HG02884 (cell line): Measurements from ENCODE around the gene CRACDL.

Source experiments
- ATAC-seq: cut with Tn5 transposase; IDR thresholded peaks from one replicate; pipeline ENCODE4 v1.9.1; 2021; ENCODE audit warnings: mild to moderate bottlenecking, moderate library complexity; ENCODE audit not compliant: unreplicated experiment

Gene CRACDL

DNA sequence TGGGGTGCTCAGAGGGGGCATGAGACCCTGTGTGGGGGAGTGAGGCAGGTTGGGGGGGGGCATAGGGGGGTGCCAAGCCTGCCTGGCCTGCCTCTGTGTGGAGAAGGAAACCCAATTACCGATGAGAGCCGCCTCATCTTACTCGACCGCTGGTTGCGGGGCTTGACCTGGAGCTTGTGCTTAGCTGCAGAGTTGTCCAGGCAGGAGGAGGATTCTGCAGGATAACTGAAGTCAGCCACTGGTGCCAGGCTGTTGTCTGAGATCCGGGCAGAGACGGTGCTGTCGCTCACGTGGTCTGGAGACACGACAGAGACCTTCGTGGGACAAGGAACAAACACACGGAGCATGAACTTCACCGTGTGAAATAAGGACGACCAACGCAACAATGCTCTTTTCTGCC is 109.2 kb downstream of the CRACDL start:
- ATAC-seq: no peak

GRCh38 chr2:98825858-98826257 is 110.2 kb downstream of the CRACDL start:
- no peak for ATAC-seq

- ATAC-seq: no peak
Observed at GRCh38 chr2:98825404-98825803, 110.6 kb downstream of the CRACDL start.

DNA sequence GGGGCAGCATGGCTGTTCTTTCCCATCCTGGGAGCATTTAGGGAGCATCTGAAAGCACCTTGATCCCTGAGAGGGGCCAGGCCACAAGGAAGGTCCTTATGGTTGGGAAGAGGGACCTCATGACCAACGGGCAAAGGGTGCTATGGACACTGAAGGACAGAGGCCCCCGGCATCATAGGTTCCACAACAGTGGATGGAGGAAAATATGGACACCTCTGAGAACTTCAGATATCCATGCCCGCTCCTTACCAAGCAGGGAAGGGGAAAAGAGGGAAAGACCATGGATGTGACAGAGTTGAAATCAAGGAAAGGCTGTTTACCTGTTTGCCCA is 111.0 kb downstream of the CRACDL start:
- no peak for ATAC-seq

DNA sequence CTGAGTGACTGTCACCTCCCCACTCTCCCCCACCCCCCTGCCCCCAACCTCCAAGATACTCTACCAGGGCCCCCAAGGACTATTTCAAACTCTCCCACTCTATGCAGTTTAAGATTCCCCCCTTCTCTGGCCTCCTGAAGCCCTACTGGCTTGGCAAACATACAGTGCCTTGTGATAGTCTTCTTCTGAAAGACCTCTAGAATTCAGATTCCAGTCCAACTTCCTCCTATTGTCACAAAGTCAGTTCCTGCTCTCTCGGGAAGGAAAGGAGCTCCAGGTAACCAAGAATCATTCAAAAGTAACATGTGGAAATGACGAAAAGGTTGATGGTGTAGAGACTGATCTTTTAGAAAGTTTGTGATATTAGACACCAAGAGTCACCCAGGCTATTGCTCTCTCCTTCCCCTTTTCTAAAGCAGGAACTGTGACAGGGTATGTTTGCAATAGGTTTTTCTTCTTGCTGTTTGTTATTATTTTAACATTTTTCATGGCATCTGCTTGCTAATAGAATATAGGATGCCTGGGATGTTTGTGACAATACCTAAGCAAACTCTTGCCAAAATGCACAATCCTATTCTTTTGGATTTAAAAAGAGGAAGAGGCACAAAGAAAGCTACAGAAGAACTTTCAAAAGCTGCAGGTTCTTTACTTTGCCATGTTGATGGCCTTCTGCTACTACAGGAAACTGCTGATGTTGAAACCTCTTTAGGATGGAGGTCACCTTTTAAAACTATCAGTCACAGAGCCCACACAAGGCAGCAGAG is 111.6 kb downstream of the CRACDL start:
- no peak for ATAC-seq

DNA sequence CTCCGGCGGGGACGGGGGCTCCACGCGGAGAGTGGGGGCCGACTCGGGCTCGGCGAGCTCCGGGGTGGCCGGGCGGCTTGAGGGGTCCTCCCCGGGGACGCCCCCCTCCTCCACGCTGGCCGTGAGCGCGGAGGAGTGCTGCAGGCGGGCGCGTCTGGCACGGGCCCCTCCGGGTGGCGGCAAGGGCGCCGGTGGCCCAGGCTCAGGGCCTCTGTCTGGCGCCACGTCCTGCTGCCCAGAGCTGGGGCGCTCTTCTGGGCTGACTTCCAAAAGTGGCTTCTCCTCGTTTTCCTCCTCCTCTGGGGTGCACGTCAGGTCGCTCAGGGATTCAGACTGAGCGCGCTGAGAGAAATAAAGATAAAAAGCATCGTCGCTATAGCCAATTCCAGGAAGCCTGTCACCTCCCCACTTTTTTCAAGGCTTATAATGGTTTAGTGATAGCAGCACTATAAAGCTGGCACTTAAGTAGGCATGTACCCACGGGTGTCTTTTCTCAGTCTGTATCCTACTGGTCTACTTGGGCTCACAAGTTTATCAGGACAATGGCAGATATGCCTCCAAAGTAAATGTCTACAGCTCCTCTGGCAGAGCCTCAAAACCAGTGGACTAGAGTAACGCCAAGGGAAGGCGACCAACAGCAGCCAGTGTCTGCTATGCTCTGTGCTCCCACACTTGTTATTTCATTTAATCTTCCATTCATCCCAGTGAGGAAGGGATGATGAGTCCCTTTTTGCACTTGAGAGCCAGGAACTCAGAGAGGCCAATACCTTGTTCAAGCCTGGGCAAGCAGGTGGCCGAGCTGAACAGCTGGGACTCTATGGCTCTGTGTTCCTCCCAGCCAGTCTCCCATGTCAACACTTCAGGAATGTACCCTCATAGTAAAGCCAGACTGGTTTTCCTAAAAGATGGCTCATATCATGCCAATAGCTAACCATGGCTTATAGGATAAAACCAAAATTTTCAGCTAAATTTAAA is 112.5 kb downstream of the CRACDL start:
- no peak for ATAC-seq

DNA sequence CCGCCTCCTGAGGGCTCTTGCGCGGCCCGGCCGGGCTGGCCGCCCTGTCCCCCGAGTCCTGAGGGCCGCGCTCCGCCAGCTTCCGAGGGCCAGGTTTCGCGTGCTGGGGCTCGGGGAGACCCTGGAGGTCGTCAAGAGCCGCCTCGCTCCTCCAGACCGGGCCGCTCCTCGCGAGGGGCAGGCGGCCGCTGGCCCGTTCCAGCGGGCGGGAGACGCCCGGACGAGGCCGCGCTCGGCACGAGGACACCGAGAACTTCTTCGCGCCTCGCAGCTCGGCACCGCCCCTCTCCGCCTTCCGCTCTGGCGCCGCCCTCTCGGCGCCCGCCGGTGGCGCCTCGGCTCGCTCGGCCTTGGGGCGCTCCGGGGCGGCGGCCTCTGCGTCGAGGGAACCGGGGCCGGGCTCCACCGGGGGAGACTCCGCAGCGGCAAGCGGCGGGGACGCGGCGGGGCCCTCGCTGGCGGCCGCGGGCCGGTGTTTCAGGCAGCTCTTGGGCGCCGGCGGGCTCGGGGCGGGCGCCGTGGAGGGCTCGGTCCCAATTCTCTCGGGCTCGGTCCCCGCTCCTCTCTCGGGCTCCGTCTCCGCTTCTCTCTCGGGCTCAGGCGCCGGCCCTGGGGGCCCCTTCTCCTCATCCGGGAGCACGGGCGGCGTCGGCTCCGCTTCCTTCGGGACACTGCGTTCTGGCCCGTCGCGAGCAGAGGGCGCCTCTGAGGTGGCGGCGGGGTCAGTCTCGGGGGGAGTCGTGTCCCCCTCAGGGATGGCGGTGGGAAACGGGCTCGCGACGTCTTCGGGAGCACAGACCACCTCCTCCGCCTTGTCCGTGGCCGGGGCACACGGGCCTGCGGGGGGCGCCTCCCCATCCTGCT is 113.5 kb downstream of the CRACDL start:
- no peak for ATAC-seq

- ATAC-seq: no peak
Observed at GRCh38 chr2:98821629-98822135, 114.3 kb downstream of the CRACDL start.

DNA sequence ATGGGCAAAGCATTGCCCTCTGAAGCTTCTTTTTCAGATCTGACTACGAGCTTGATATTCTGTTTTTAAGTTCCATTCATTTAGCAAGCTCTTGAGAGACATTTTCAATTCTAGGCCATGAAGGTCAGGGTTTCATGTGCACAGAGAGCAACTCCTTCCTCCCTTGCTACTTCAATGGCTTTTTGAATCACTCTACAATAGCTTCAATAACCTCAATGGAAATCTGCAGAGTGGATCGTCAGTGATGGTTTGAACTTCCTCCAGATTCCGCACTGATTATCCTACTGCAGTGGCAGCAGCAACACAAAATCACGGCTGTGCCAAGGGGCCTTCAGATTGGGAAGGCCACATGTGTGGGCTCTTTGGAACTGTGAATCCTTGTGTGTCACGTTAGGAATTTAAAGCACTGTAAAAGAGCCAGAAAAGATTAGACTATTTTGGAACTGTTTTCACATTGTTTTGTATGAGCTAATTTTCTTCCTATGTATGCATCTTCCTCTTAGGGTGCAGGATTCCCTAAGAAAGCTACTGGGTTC is 116.7 kb downstream of the CRACDL start:
- ATAC-seq: no peak

- ATAC-seq: no peak
Observed at GRCh38 chr2:98818164-98818563, 117.9 kb downstream of the CRACDL start.

DNA sequence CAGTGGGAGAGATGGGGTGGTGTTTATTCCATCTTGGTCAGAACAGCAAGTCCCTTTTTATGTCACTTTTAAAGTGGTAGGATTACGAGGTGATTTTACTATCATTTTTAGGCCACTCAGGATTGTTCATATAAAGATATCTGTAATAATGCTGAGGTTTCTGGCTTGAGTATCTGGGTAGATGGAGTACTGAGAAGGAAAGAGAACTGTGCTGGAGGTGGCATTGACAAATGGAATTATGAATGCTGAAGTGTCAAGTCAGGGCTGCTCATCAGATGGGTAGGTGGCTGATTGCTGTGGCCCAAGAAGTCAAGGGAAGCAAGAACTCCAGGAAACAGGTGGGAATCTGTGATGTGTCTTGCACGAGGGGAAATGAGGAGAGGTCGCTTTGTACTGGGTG is 119.7 kb downstream of the CRACDL start:
- ATAC-seq: no peak

DNA sequence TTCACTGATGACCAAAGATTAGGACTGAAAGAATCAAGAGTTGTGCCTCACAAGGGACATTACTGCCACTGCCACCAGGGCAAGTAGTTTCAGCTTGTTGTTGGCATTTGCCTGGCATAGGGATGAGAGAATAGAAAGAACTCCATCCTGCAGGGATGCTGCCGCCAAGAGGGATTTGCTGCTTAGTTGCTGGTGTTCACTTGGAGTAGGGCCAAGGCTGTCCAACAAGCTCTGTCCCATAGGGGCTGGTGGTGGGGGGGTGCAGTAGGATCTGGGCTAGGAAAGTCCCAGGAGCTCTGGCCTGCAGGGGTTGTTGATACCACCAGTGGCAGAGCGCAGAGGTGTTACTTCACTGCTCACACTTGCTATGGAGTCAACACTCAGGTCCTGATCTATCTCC is 120.2 kb downstream of the CRACDL start:
- ATAC-seq: no peak

DNA sequence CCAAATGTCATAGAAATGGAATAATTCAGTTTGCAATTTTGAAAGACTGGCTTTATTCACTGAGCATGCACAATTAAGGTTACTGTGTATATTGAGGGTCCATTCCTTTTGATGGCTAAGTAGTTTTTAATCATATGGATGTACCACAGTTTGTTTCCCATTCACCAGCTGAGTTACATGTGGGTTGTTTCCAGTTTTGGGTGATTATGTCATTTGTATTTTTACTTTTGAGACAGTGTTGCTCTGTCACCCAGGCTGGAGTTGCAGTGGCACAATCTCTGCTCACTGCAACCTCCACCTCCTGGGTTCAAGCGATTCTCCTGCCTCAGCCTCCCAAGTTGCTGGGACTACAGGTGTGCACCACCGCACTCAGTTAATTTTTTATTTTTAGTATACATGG is 124.3 kb downstream of the CRACDL start:
- no peak for ATAC-seq

DNA sequence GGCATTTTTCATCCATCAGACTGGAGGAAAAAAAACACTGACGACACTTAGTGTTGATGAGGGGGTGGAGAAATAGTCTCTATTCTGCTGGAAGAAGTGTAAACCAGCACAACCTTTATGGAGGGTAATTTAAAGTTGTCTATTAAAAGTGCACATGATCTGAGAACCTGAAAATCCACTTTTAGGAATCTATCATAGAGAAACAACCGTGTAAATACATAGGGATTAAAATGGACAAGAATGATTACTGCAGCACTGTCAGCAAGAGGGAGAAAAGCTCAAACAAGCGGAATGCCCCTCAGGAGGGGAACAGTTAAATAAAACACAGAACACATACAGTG is 125.5 kb downstream of the CRACDL start:
- ATAC-seq: no peak

DNA sequence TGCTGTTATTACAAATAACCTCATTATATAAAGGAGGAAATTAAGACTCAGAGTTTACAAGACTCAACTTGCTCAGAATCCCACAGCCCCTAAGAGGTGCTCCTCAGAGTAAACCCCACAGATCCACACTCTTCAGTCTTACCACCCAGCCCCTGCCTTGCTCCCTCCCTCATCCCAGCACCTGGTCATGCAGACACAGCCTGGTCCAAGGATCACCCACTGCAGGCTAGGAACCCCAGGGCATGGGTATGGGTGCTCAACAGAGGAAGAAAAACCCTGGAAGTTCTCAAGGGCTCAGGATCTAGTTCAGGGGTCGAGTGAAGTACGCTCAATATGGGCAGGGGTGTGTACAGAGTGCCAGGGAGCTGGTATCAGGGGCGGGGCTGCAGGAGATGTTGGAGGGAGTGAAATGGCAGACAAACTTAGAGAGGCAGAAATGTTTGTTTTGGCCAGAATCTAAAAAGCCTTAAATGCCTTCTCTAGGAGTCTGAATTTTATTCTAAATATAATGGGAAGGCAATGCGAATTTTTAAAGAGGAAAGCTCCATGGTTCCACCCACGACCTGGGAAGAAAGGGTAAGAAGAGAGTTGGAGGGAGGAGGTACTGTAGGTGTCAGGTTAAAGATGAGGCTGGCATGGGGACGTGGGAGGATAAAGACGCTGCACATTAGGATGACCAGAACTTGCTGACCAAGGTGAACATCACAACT is 126.0 kb downstream of the CRACDL start:
- no peak for ATAC-seq

GRCh38 chr2:98809116-98809515 is 126.9 kb downstream of the CRACDL start:
- ATAC-seq: no peak

DNA sequence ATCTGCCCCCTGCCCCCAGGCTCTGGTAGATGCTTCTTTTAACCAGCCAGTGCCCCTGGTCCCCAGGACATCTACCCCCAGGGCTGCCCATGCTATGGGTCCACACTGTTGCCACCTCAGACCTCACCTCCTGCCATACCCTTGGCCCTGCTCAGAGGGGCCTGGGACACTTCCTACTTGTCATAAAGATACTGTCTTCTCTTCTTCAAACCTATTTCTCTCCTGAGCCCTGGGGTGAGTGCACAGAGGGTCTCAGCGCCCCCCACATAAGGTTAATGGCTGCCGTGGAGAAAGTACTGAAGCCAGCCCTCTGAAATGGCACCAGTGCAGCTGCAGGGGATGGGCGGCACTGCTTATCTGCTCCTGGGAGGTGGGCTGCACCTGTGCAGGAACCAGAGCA is 127.5 kb downstream of the CRACDL start:
- no peak for ATAC-seq

- ATAC-seq: no peak
Observed at GRCh38 chr2:98807929-98808328, 128.1 kb downstream of the CRACDL start.

GRCh38 chr2:98807221-98807620 is 128.8 kb downstream of the CRACDL start:
- ATAC-seq: no peak

GRCh38 chr2:98806236-98806697 is 129.8 kb downstream of the CRACDL start:
- ATAC-seq: no peak
